HG03135 (cell line): ENCODE data around the gene MED29.
"Not testable (repeated sequence)": the region's sequence is repeated elsewhere in the genome, so short reads cannot be mapped to it uniquely, and the experiment has no call there.

Source experiments
- ATAC-seq: cut with Tn5 transposase; IDR thresholded peaks from one replicate; pipeline ENCODE4 v1.9.1; 2021; ENCODE audit warnings: mild to moderate bottlenecking, moderate library complexity; ENCODE audit not compliant: unreplicated experiment

MED29 gene

GRCh38 chr19:39370735-39371134, 20.4 kb upstream of the MED29 start:
- no peak for ATAC-seq

GRCh38 chr19:39372047-39372802, 19.0 kb upstream of the MED29 start:
- no peak for ATAC-seq

- ATAC-seq = no peak
Measured at GRCh38 chr19:39372941-39373340, 18.2 kb upstream of the MED29 start.

- no peak for ATAC-seq
Measured at GRCh38 chr19:39375929-39376328, 15.2 kb upstream of the MED29 start.

- ATAC-seq = no peak
Measured at GRCh38 chr19:39377373-39378362, 13.5 kb upstream of the MED29 start.

GRCh38 chr19:39379366-39379765, 11.8 kb upstream of the MED29 start:
- ATAC-seq = not testable (repeated sequence)

GRCh38 chr19:39379865-39380396, 11.2 kb upstream of the MED29 start:
- no peak for ATAC-seq

GRCh38 chr19:39380521-39381502, 10.4 kb upstream of the MED29 start:
- ATAC-seq = no peak

GRCh38 chr19:39381910-39382611, 9.1 kb upstream of the MED29 start:
- no peak for ATAC-seq

- no peak for ATAC-seq
Measured at GRCh38 chr19:39382991-39383828, 8.0 kb upstream of the MED29 start.

- ATAC-seq = no peak
Measured at GRCh38 chr19:39384839-39385568, 6.2 kb upstream of the MED29 start.

- ATAC-seq = no peak
Measured at GRCh38 chr19:39385629-39386411, 5.4 kb upstream of the MED29 start.

GRCh38 chr19:39386557-39386956, 4.6 kb upstream of the MED29 start:
- ATAC-seq = no peak

GRCh38 chr19:39388657-39389056, 2.5 kb upstream of the MED29 start:
- no peak for ATAC-seq

- no peak for ATAC-seq
Measured at GRCh38 chr19:39389631-39390414, 1.4 kb upstream of the MED29 start.

GRCh38 chr19:39390451-39390750, 777 bp upstream of the MED29 start:
- no peak for ATAC-seq
